ENCODE data around the gene GNA14. TPM values are rescaled to one million over a fixed set of nuclear protein-coding genes. Genes with fewer than 3 reads are reported as not detected.
A peak's percentile ranks its signal among the peaks of the same experiment; 100 is the strongest.

Gene GNA14
- total and polyA plus RNA-seq, 2 of the 8 experiments (the other 6 are each of a cell fraction or from before 2014, with no cell fraction given) = 3.4 to 6.3 TPM

- Histone ChIP-seq H4K91ac (replicated peaks; ENCODE audit: insufficient read length, low read length) (no peak overlapping the region), H2BK120ac (replicated peaks; ENCODE audit: low read depth, low read length) (no peak overlapping the region), H3K9me3 (ENCODE audit: insufficient read depth in 2 of 2, low read depth in 1 of 2, low read length in 1 of 2) (peaks cover 0 to 4% of the 10 kb centered on the region in 2 experiments; a peak in 1 of 4 replicates), H4K20me1 (replicated peaks in 1 of 2; ENCODE audit: control insufficient read depth in 1 of 2, insufficient read depth in 2 of 2, low read length in 2 of 2) (no peaks in the 10 kb centered on the region), H2BK12ac (ENCODE audit: low read depth, low read length) (no peak overlapping the region), H3K18ac (ENCODE audit: extremely low read depth, low read length) (no peak overlapping the region), H3K4me3 (ENCODE audit: extremely low read depth in 1 of 4, insufficient read depth in 2 of 4, low read depth in 3 of 4, low read length in 4 of 4) (no peak overlapping the region), H3K27me3 (replicated peaks in 1 of 4; ENCODE audit: control insufficient read depth in 3 of 4, extremely low read depth in 1 of 4, insufficient read depth in 3 of 4, low read length in 3 of 4) (no peaks in the 10 kb centered on the region), H3K4me1 (replicated peaks in 1 of 4; ENCODE audit: control insufficient read depth in 3 of 4, insufficient read depth in 4 of 4, low read length in 3 of 4) (no peaks in the 10 kb centered on the region), H2BK20ac (ENCODE audit: low read length) (no peak overlapping the region), H2BK5ac (ENCODE audit: low read depth, low read length) (no peak overlapping the region), H2AFZ (ENCODE audit: low read length) (0 out of 2 replicates have a peak overlapping the region, but pooled peaks have one; percentile 40), H2AK5ac (ENCODE audit: low read depth, low read length) (no peak overlapping the region), H4K8ac (ENCODE audit: extremely low read depth, insufficient read depth, low read length) (no peak overlapping the region), H3K27ac (ENCODE audit: low read depth, low read length) (no peak overlapping the region), H2BK15ac (ENCODE audit: low read length) (no peak overlapping the region), H3K14ac (ENCODE audit: insufficient read length) (no peak overlapping the region), H3K79me2 (ENCODE audit: control insufficient read depth in 1 of 2, insufficient read depth in 2 of 2, low read length in 2 of 2) (no peaks in the 10 kb centered on the region), H3K56ac (replicated peaks; ENCODE audit: insufficient read length, low read depth, low read length) (no peak overlapping the region), H3K23ac (ENCODE audit: insufficient read length) (no peak overlapping the region), H3K36me3 (ENCODE audit: control insufficient read depth in 2 of 4, insufficient read depth in 4 of 4, low read length in 3 of 4) (no peaks in the 10 kb centered on the region), H3K4ac (replicated peaks; ENCODE audit: insufficient read length, low read depth, low read length) (no peak overlapping the region), H3K4me2 (ENCODE audit: insufficient read depth in 1 of 2, low read depth in 2 of 2, low read length in 2 of 2) (no peak overlapping the region), H3K79me1 (ENCODE audit: low read depth, low read length) (no peaks in the 10 kb centered on the region), H4K5ac (ENCODE audit: insufficient read length, low read depth, low read length) (no peak overlapping the region), H3K9ac (replicated peaks in 1 of 4; ENCODE audit: extremely low read depth in 1 of 4, low read depth in 3 of 4, low read length in 3 of 4) (no peak overlapping the region), H3K23me2 (ENCODE audit: low read depth, low read length) (no peaks in the 10 kb centered on the region)
- CTCF ChIA-PET (ENCODE audit: partially characterized antibody) = interaction anchor here (0.6 to 1.7 kb wide), 3 partner anchors 10 to 435 kb away, joined by 3 to 6 read pairs (median 3); no protein-coding TSS in a partner anchor
- TF ChIP-seq KDM1A (IDR thresholded peaks at IDR 0.05; ENCODE audit: borderline replicate concordance, low read length) (no peak), RFX5 (IDR thresholded peaks at IDR 0.05; ENCODE audit: borderline replicate concordance, low read depth, low read length) (no peak), KDM4A (IDR thresholded peaks at IDR 0.05; ENCODE audit: low read depth, low read length, severe bottlenecking) (no peak), CREB1 (IDR thresholded peaks at IDR 0.05) (no peak), NANOG (IDR thresholded peaks at IDR 0.05; ENCODE audit: insufficient read depth, low read depth, low read length, poor library complexity, severe bottlenecking) (no peak)
- FAIRE-seq (no peak), DNase-seq (ENCODE audit: low read depth in 1 of 2, low spot score in 2 of 2) (peak in 1 of 2 experiments; percentile 26)
- 89% methylated on average over 9 of the region's 9 CpGs; no CpG with 5 or more reads in 1 of the 2 experiments for WGBS, 2 experiments (ENCODE audit: extremely low coverage in 1 of 2, insufficient coverage in 1 of 2, insufficient read length in 1 of 2, insufficient replicate concordance in 2 of 2, low coverage in 1 of 2, low lambda C conversion rate in 2 of 2, missing lambda C conversion rate in 1 of 2)
- POLR2A ChIA-PET (ENCODE audit: partially characterized antibody) = interaction anchor here (0.6 kb wide), 1 partner anchor 9 kb away, joined by 3 read pairs; no protein-coding TSS in a partner anchor
These were observed 31.7 kb upstream of the GNA14 start for GRCh38 chr9:77679661-77680368.

Data from H1 (cell line).